Measurements from ENCODE around the gene CLCN7. TPM values are rescaled to one million over a fixed set of nuclear protein-coding genes. Genes with fewer than 3 reads are reported as not detected.

Gene CLCN7
- total and polyA plus RNA-seq, 2 of the 13 experiments (the other 11 are each of a cell fraction or from before 2014, with no cell fraction given): 24.6 to 25.1 TPM

DNA sequence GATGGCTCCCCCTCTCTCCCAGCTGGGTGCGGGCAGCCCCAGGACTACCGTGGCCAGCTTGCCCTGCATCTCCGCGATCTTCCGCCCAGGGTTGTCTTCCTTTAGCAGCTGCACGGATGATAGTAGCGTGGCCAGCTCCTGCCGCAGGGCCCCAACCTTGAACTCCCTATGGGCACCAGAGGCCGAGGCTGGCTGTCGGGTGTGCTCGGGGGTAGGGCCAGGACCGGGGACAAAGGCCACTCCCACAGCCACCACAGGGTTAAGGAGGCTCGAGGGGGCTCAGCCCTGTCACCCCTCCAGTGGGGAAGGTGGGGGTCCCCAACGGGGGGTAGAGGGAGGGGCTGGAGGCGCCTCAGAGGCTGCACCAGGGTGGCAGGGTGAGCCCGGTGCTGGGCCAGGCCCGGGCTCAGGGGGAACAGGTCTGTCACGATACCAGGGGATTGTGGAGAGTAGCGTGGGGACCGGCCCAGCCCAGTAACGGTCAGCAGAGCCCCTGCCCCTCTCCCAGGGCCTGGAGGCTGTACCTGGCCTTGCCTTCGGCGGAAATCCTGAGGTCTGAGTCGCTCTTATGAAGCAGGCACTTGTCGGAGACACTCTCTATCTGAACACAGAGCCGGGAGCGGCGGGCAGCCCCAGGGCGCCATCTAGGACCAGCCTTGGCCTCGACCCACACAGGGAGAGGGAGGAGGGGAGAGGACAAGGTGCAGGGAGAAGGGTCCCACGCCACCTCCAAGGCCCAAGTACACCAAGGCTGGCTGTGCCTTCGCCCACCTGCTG is 38.7 kb downstream of the CLCN7 start (continued):
- TF ChIP-seq, protein P1, sequence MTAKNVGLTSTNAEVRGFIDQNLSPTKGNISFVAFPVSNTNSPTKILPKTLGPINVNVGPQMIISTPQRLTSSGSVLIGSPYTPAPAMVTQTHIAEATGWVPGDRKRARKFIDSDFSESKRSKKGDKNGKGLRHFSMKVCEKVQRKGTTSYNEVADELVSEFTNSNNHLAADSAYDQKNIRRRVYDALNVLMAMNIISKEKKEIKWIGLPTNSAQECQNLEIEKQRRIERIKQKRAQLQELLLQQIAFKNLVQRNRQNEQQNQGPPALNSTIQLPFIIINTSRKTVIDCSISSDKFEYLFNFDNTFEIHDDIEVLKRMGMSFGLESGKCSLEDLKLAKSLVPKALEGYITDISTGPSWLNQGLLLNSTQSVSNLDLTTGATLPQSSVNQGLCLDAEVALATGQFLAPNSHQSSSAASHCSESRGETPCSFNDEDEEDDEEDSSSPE (CRISPR knock-in tag; IDR thresholded peaks at IDR 0.05): no peak; the same call in 1 of the 2 replicates
- TF ChIP-seq DR1 (CRISPR knock-in tag; IDR thresholded peaks at IDR 0.05) (no peak), ZNF335 (CRISPR knock-in tag; IDR thresholded peaks at IDR 0.05) (peak; percentile 98), FIP1L1 (IDR thresholded peaks at IDR 0.05; ENCODE audit: borderline replicate concordance, insufficient read depth, low read depth, low read length) (no peak), ZFP41 (CRISPR knock-in tag; IDR thresholded peaks at IDR 0.05; ENCODE audit: borderline replicate concordance) (no peak), THAP11 (CRISPR knock-in tag; IDR thresholded peaks at IDR 0.05) (peak; percentile 45; the same call in 1 of the 2 replicates), NCOA2 (CRISPR knock-in tag; IDR thresholded peaks at IDR 0.05) (peak; percentile 8; the same call in 1 of the 2 replicates), NR3C1 (CRISPR knock-in tag; IDR thresholded peaks at IDR 0.05) (no peak), ZNF143 (CRISPR knock-in tag; IDR thresholded peaks at IDR 0.05) (no peak), NONO (IDR thresholded peaks at IDR 0.05) (no peak), NONO (CRISPR knock-in tag; conservative IDR thresholded peaks at IDR 0.05) (0 out of 2 replicates have a peak, but pooled peaks have one; percentile 9), YY1 (IDR thresholded peaks at IDR 0.05; ENCODE audit: insufficient read depth, insufficient replicate concordance, low read depth, low read length) (peak; percentile 70), CC2D1A (CRISPR knock-in tag; IDR thresholded peaks at IDR 0.05) (no peak)
- TF ChIP-seq, protein P2, sequence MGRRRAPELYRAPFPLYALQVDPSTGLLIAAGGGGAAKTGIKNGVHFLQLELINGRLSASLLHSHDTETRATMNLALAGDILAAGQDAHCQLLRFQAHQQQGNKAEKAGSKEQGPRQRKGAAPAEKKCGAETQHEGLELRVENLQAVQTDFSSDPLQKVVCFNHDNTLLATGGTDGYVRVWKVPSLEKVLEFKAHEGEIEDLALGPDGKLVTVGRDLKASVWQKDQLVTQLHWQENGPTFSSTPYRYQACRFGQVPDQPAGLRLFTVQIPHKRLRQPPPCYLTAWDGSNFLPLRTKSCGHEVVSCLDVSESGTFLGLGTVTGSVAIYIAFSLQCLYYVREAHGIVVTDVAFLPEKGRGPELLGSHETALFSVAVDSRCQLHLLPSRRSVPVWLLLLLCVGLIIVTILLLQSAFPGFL (CRISPR knock-in tag; IDR thresholded peaks at IDR 0.05): no peak
- TF ChIP-seq, protein P3, sequence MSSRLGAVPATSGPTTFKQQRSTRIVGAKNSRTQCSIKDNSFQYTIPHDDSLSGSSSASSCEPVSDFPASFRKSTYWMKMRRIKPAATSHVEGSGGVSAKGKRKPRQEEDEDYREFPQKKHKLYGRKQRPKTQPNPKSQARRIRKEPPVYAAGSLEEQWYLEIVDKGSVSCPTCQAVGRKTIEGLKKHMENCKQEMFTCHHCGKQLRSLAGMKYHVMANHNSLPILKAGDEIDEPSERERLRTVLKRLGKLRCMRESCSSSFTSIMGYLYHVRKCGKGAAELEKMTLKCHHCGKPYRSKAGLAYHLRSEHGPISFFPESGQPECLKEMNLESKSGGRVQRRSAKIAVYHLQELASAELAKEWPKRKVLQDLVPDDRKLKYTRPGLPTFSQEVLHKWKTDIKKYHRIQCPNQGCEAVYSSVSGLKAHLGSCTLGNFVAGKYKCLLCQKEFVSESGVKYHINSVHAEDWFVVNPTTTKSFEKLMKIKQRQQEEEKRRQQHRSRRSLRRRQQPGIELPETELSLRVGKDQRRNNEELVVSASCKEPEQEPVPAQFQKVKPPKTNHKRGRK (CRISPR knock-in tag; IDR thresholded peaks at IDR 0.05): no peak; the same call in 1 of the 2 replicates
- TF ChIP-seq, protein P4, sequence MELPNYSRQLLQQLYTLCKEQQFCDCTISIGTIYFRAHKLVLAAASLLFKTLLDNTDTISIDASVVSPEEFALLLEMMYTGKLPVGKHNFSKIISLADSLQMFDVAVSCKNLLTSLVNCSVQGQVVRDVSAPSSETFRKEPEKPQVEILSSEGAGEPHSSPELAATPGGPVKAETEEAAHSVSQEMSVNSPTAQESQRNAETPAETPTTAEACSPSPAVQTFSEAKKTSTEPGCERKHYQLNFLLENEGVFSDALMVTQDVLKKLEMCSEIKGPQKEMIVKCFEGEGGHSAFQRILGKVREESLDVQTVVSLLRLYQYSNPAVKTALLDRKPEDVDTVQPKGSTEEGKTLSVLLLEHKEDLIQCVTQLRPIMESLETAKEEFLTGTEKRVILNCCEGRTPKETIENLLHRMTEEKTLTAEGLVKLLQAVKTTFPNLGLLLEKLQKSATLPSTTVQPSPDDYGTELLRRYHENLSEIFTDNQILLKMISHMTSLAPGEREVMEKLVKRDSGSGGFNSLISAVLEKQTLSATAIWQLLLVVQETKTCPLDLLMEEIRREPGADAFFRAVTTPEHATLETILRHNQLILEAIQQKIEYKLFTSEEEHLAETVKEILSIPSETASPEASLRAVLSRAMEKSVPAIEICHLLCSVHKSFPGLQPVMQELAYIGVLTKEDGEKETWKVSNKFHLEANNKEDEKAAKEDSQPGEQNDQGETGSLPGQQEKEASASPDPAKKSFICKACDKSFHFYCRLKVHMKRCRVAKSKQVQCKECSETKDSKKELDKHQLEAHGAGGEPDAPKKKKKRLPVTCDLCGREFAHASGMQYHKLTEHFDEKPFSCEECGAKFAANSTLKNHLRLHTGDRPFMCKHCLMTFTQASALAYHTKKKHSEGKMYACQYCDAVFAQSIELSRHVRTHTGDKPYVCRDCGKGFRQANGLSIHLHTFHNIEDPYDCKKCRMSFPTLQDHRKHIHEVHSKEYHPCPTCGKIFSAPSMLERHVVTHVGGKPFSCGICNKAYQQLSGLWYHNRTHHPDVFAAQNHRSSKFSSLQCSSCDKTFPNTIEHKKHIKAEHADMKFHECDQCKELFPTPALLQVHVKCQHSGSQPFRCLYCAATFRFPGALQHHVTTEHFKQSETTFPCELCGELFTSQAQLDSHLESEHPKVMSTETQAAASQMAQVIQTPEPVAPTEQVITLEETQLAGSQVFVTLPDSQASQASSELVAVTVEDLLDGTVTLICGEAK (IDR thresholded peaks at IDR 0.05): no peak
- TF ChIP-seq, protein P4 (CRISPR knock-in tag; IDR thresholded peaks at IDR 0.05): peak; percentile 24; the same call in 1 of the 2 replicates
